A549 (cell line): ENCODE measurements around the gene TEX35. TPM values are rescaled to one million over a fixed set of nuclear protein-coding genes. Genes with fewer than 3 reads are reported as not detected.

Source experiments
- ATAC-seq, 2 experiments: fragments of 200-7000 bp in 1 of 2; fragments of >200 bp in 1 of 2; cut with Nextera tagmentation in 1 of 2; cut with Tn5 transposase in 1 of 2; 3 replicates each; pipeline versions ENCODE4 v1.8.0 to v1.9.1; 2018 to 2020; ENCODE audit warnings: mild to moderate bottlenecking in 1 of 2, moderate library complexity in 1 of 2
- CTCF ChIA-PET: fragments of 300-600 bp; sonication (Branson Sonifier 250); formaldehyde crosslinking; extraction: SDS; loops from one replicate; lab custom pipeline; 2021; ENCODE audit warnings: antibody characterized with exemption, inconsistent platforms; lab: Yijun Ruan, JAX
- POLR2A ChIA-PET: fragments of 350-600 bp; formaldehyde crosslinking; extraction: SDS; loops from one replicate; lab custom pipeline; 2021; ENCODE audit warnings: antibody characterized with exemption, inconsistent platforms; lab: Yijun Ruan, JAX
- DNase-seq, 2 experiments: peaks; one replicate each; pipeline versions ENCODE4 v3.0.0 to v3.0.0-alpha.2; 2011 to 2016; ENCODE audit warnings: low read depth in 1 of 2, low spot score in 1 of 2
- FAIRE-seq: peaks from 2 replicates; lab custom pipeline; 2011; peaks lifted over from hg19 to GRCh38; lab: Jason Lieb, UNC
- H3K27ac ChIP-seq, 2 experiments: fragments of >200 bp; sonication (Bioruptor Twin); formaldehyde crosslinking; 3 replicates each; pipeline ENCODE4 v1.5.1; 2016 to 2017
- H3K4me1 ChIP-seq: fragments of >200 bp; sonication (Bioruptor Twin); formaldehyde crosslinking; 3 replicates; pipeline ENCODE4 v1.6.1; 2016
- H3K4me2 ChIP-seq: fragments of >200 bp; sonication (Bioruptor Twin); formaldehyde crosslinking; 3 replicates; pipeline ENCODE4 v1.6.1; 2016
- H3K4me3 ChIP-seq: fragments of >200 bp; sonication (Bioruptor Twin); formaldehyde crosslinking; 3 replicates; pipeline ENCODE4 v1.5.1; 2016
- H3K9me3 ChIP-seq: fragments of >200 bp; sonication (Bioruptor Twin); formaldehyde crosslinking; 3 replicates; pipeline ENCODE4 v1.6.1; 2016
- BHLHE40 ChIP-seq: IDR thresholded peaks from 2 replicates; pipeline ENCODE4 v1.6.1; 2012; ENCODE audit warnings: low read depth, low read length, inconsistent platforms
- CBX8 ChIP-seq: fragments of 200-600 bp; sonication (generic); IDR thresholded peaks from 2 replicates; pipeline ENCODE4 v1.6.1; 2016
- CHD2 ChIP-seq: fragments of 150-350 bp; IDR thresholded peaks from 2 replicates; pipeline ENCODE4 v1.6.1; 2014; ENCODE audit warnings: low read length; ENCODE audit not compliant: partially characterized antibody
- EHMT2 ChIP-seq: fragments of 200-600 bp; sonication (generic); IDR thresholded peaks from 2 replicates; pipeline ENCODE4 v1.6.1; 2016; ENCODE audit warnings: antibody characterized with exemption, low read depth, mild to moderate bottlenecking, moderate library complexity
- HDAC2 ChIP-seq: fragments of 200-600 bp; sonication (generic); IDR thresholded peaks from 2 replicates; pipeline ENCODE4 v1.6.1; 2016
- HES2 ChIP-seq: fragments of >200 bp; sonication (Bioruptor Twin); formaldehyde crosslinking; IDR thresholded peaks from 2 replicates; pipeline ENCODE4 v1.6.1; 2016
- HEYL ChIP-seq: fragments of 250-450 bp; sonication (Bioruptor Pico); IDR thresholded peaks from 2 replicates; pipeline ENCODE4 v1.8.0; 2021; ENCODE audit warnings: mild to moderate bottlenecking, moderate library complexity
- HMGXB4 ChIP-seq: fragments of 250-450 bp; sonication (Bioruptor Pico); IDR thresholded peaks from 2 replicates; pipeline ENCODE4 v1.5.0; 2021; ENCODE audit warnings: mild to moderate bottlenecking, moderate library complexity, borderline replicate concordance
- HOXB13 ChIP-seq: fragments of 250-450 bp; sonication (Bioruptor Pico); IDR thresholded peaks from 2 replicates; pipeline ENCODE4 v1.5.0; 2020; ENCODE audit warnings: low read depth, mild to moderate bottlenecking, moderate library complexity
- JUN ChIP-seq, 2 experiments: fragments of >200 bp; sonication (Bioruptor Twin); formaldehyde crosslinking; IDR thresholded peaks; 2 replicates in 1 of 2; 3 replicates in 1 of 2; pipeline ENCODE4 v1.6.1; 2016 to 2017
- KDM1A ChIP-seq: fragments of 200-600 bp; sonication (generic); IDR thresholded peaks from 2 replicates; pipeline ENCODE4 v1.6.1; 2016; ENCODE audit warnings: low read depth, mild to moderate bottlenecking
- KDM5A ChIP-seq: fragments of 200-600 bp; sonication (generic); IDR thresholded peaks from 2 replicates; pipeline ENCODE4 v1.6.1; 2016; ENCODE audit warnings: antibody characterized with exemption, mild to moderate bottlenecking
- MYC ChIP-seq: IDR thresholded peaks from 2 replicates; pipeline ENCODE4 v1.6.1; 2012; ENCODE audit warnings: mild to moderate bottlenecking, inconsistent platforms, low read length, improper control_type of control experiment, borderline replicate concordance
- NPAS2 ChIP-seq: fragments of 250-450 bp; sonication (Bioruptor Pico); IDR thresholded peaks from 2 replicates; pipeline ENCODE4 v1.8.0; 2022; ENCODE audit warnings: mild to moderate bottlenecking, moderate library complexity, borderline replicate concordance
- PHF8 ChIP-seq: fragments of 200-600 bp; sonication (generic); IDR thresholded peaks from 2 replicates; pipeline ENCODE4 v1.6.1; 2016; ENCODE audit warnings: low read depth, mild to moderate bottlenecking, antibody characterized with exemption, moderate library complexity, borderline replicate concordance
- POLR2A ChIP-seq: IDR thresholded peaks from 2 replicates; pipeline ENCODE4 v1.6.1; 2012; ENCODE audit warnings: mild to moderate bottlenecking, low read length
- RNF2 ChIP-seq: fragments of 200-600 bp; sonication (generic); IDR thresholded peaks from 2 replicates; pipeline ENCODE4 v1.6.1; 2016; ENCODE audit warnings: low read depth, mild to moderate bottlenecking, antibody characterized with exemption, moderate library complexity, borderline replicate concordance
- TP53 ChIP-seq: fragments of 250-450 bp; sonication (Bioruptor Pico); IDR thresholded peaks from 2 replicates; pipeline ENCODE4 v1.5.0; 2021; ENCODE audit warnings: mild to moderate bottlenecking, moderate library complexity
- ZSCAN20 ChIP-seq: fragments of 250-450 bp; sonication (Bioruptor Pico); IDR thresholded peaks from 2 replicates; pipeline ENCODE4 v1.8.0; 2022; ENCODE audit warnings: mild to moderate bottlenecking, moderate library complexity
- WGBS: methylation state at CpG from one replicate; pipeline ENCODE4 v1.1.6; 2017; ENCODE audit errors: missing lambda C conversion rate; 5-methylcytosine and 5-hydroxymethylcytosine counted together
- polyA plus RNA-seq, 4 experiments: library from polyadenylated mRNA; depleted of rRNA in 3 of 4; stranded (reverse); fragments of >200 nt; fragmentation: RNase III in 1 of 4; extraction: RNeasy Plus Mini Kit Qiagen cat#74134 plus additional on column Dnase treatment in 1 of 4; gene quantifications; 2 replicates in 3 of 4; 3 replicates in 1 of 4; pipeline ENCODE4 v1.2.3, GENCODE V29; 2011 to 2017
- TF ChIP-seq, protein P1 (sequence below): fragments of >200 bp; sonication (Bioruptor Twin); formaldehyde crosslinking; IDR thresholded peaks from 3 replicates; pipeline ENCODE4 v1.6.1; 2016
- TF ChIP-seq, protein P2 (sequence below): fragments of 450-650 bp; IDR thresholded peaks from 2 replicates; pipeline ENCODE4 v1.6.1; 2014; ENCODE audit warnings: antibody characterized with exemption

The TEX35 gene
- polyA plus RNA-seq, 2 of the 4 experiments (the other 2 are of a cell fraction): not detected

GRCh38 chr1:178492341-178492740 lies 20.6 kb upstream of the TEX35 start:
- FAIRE-seq: no peak
- POLR2A ChIA-PET: no interaction called here
- DNase-seq: no peak
- no peaks in the 10 kb centered on the region for H3K4me1 ChIP-seq
- TF ChIP-seq MYC (no peak), RNF2 (no peak), KDM1A (no peak)
- TF ChIP-seq, all 56 proteins: peak for 0
- H3K4me3 ChIP-seq: no peak overlapping the region
- ATAC-seq: no peak
- no peaks in the 10 kb centered on the region for H3K9me3 ChIP-seq
- no peak overlapping the region for H3K4me2 ChIP-seq
- no peak overlapping the region for H3K27ac ChIP-seq
- CTCF ChIA-PET: interaction anchor here (0.8 to 3.4 kb wide), 3 partner anchors 9 to 182 kb away, joined by 3 to 20 read pairs (median 8); no protein-coding TSS in a partner anchor
- WGBS: 64% methylated on average over 11 of the region's 11 CpGs

GRCh38 chr1:178493301-178493741 lies 19.6 kb upstream of the TEX35 start:
- ChIA-PET POLR2A (no interaction called here), CTCF (interaction anchor here (2.7 to 3.4 kb wide), 2 partner anchors 8 to 183 kb away, joined by 8 to 20 read pairs; no protein-coding TSS in a partner anchor)
- no peak for DNase-seq
- H3K9me3 ChIP-seq: no peaks in the 10 kb centered on the region
- H3K27ac ChIP-seq: no peak overlapping the region
- ATAC-seq: no peak
- TF ChIP-seq JUN (IDR thresholded peaks at IDR 0.05): no peak
- TF ChIP-seq HOXB13 (CRISPR knock-in tag): no peak
- TF ChIP-seq, protein P1, sequence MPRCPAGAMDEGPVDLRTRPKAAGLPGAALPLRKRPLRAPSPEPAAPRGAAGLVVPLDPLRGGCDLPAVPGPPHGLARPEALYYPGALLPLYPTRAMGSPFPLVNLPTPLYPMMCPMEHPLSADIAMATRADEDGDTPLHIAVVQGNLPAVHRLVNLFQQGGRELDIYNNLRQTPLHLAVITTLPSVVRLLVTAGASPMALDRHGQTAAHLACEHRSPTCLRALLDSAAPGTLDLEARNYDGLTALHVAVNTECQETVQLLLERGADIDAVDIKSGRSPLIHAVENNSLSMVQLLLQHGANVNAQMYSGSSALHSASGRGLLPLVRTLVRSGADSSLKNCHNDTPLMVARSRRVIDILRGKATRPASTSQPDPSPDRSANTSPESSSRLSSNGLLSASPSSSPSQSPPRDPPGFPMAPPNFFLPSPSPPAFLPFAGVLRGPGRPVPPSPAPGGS: no peak
- TF ChIP-seq HDAC2: no peak
- TF ChIP-seq TP53 (CRISPR knock-in tag): no peak
- TF ChIP-seq EHMT2: no peak
- no peak for TF ChIP-seq KDM5A
- no peak for TF ChIP-seq PHF8
- TF ChIP-seq HEYL (CRISPR knock-in tag): no peak
- TF ChIP-seq MYC: no peak
- no peak for TF ChIP-seq NPAS2 (CRISPR knock-in tag)
- no peak for TF ChIP-seq CBX8
- no peak for TF ChIP-seq POLR2A
- TF ChIP-seq HES2: no peak
- no peak for TF ChIP-seq KDM1A
- TF ChIP-seq BHLHE40: no peak
- TF ChIP-seq, all 56 proteins: peak for 0
- Histone ChIP-seq H3K4me2 (no peak overlapping the region), H3K4me3 (no peak overlapping the region), H3K4me1 (no peaks in the 10 kb centered on the region)
- 83% methylated on average over 16 of the region's 16 CpGs for WGBS
- no peak for FAIRE-seq

GRCh38 chr1:178494569-178494971 lies 18.3 kb upstream of the TEX35 start:
- no peak for TF ChIP-seq ZSCAN20
- no peak for TF ChIP-seq HMGXB4 (CRISPR knock-in tag)
- TF ChIP-seq, protein P2, sequence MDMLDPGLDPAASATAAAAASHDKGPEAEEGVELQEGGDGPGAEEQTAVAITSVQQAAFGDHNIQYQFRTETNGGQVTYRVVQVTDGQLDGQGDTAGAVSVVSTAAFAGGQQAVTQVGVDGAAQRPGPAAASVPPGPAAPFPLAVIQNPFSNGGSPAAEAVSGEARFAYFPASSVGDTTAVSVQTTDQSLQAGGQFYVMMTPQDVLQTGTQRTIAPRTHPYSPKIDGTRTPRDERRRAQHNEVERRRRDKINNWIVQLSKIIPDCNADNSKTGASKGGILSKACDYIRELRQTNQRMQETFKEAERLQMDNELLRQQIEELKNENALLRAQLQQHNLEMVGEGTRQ: no peak
- TF ChIP-seq JUN (IDR thresholded peaks at IDR 0.05): no peak
- TF ChIP-seq CHD2: no peak
- Histone ChIP-seq H3K4me2 (no peak overlapping the region), H3K27ac (no peak overlapping the region), H3K9me3 (no peaks in the 10 kb centered on the region), H3K4me3 (no peak overlapping the region), H3K4me1 (no peaks in the 10 kb centered on the region)
- ChIA-PET POLR2A (no interaction called here), CTCF (interaction anchor here (0.6 to 3.4 kb wide), 3 partner anchors 38 to 184 kb away, joined by 3 to 8 read pairs (median 3); no protein-coding TSS in a partner anchor)
- 81% methylated on average over 13 of the region's 13 CpGs for WGBS
- FAIRE-seq (no peak), DNase-seq (no peak), ATAC-seq (no peak)
